HepG2 (cell line): ENCODE results near the gene HNRNPF. TPM values are rescaled to one million over a fixed set of nuclear protein-coding genes. Genes with fewer than 3 reads are reported as not detected.

ENCODE experiments used
- ARNTL ChIP-seq: sonication (generic); formaldehyde crosslinking; IDR thresholded peaks from 2 replicates; pipeline ENCODE4 v1.4.0; 2020; ENCODE audit warnings: mild to moderate bottlenecking, missing genetic modification reagents
- EEA1 ChIP-seq: sonication (generic); formaldehyde crosslinking; IDR thresholded peaks from 2 replicates; pipeline ENCODE4 v1.5.1; 2020; ENCODE audit warnings: mild to moderate bottlenecking, missing genetic modification reagents, borderline replicate concordance
- HNRNPK ChIP-seq: fragments of 200-400 bp; formaldehyde crosslinking; IDR thresholded peaks from 2 replicates; pipeline ENCODE4 v1.6.1; 2018; ENCODE audit warnings: low read length, low read depth, moderate library complexity, mild to moderate bottlenecking; ENCODE audit not compliant: poor library complexity, severe bottlenecking
- KDM4B ChIP-seq: sonication (generic); formaldehyde crosslinking; IDR thresholded peaks from 2 replicates; pipeline ENCODE4 v1.4.0; 2020; ENCODE audit warnings: missing genetic modification reagents
- NR2F1 ChIP-seq, 2 experiments: fragments of 450-650 bp in 1 of 2; formaldehyde crosslinking in 1 of 2; IDR thresholded peaks; 2 replicates each; pipeline versions ENCODE4 v1.5.0 to v1.6.1; 2016 to 2020; ENCODE audit warnings: mild to moderate bottlenecking in 1 of 2, missing compliant biosample characterization in 1 of 2, missing genetic modification reagents in 1 of 2, moderate library complexity in 1 of 2
- PITX1 ChIP-seq: sonication (generic); formaldehyde crosslinking; IDR thresholded peaks from 2 replicates; pipeline ENCODE4 v1.5.1; 2020; ENCODE audit warnings: mild to moderate bottlenecking, missing genetic modification reagents
- RFX3 ChIP-seq: IDR thresholded peaks from 2 replicates; pipeline ENCODE4 v1.6.1; 2016; ENCODE audit warnings: missing biosample characterization, missing genetic modification reagents
- ZNF367 ChIP-seq: sonication (generic); formaldehyde crosslinking; IDR thresholded peaks from 2 replicates; pipeline ENCODE4 v1.4.0; 2020; ENCODE audit warnings: missing genetic modification reagents, borderline replicate concordance
- ZNF460 ChIP-seq: sonication (generic); formaldehyde crosslinking; IDR thresholded peaks from 2 replicates; pipeline ENCODE4 v1.5.1; 2020; ENCODE audit warnings: missing genetic modification reagents, mild to moderate bottlenecking, borderline replicate concordance
- polyA plus RNA-seq, 8 experiments: library from polyadenylated mRNA; depleted of rRNA in 3 of 8; stranded (reverse) in 7 of 8; unstranded in 1 of 8; fragments of >200 nt; fragmentation: Illumina TruSeq in 4 of 8; extraction: Trizol in 4 of 8; gene quantifications; 2 replicates each; pipeline versions ENCODE4 v1.2.1 to v1.2.3, GENCODE V29; 2011 to 2016; ENCODE audit warnings: low read depth in 4 of 8, missing spikeins in 1 of 8, mixed read lengths in 1 of 8; ENCODE audit not compliant: insufficient read depth in 1 of 8
- total RNA-seq, 5 experiments: library from RNA; depleted of rRNA; stranded (reverse); fragments of >200 nt; fragmentation: Illumina TruSeq; extraction: Trizol; gene quantifications; 2 replicates each; pipeline ENCODE4 v1.2.3, GENCODE V29; 2016; ENCODE audit warnings: low read depth in 1 of 5
- TF ChIP-seq, protein P1 (sequence below): sonication (generic); formaldehyde crosslinking; IDR thresholded peaks from 2 replicates; pipeline ENCODE4 v1.4.0; 2020; ENCODE audit warnings: missing genetic modification reagents, borderline replicate concordance
- TF ChIP-seq, protein P2 (sequence below): sonication (generic); formaldehyde crosslinking; IDR thresholded peaks from 2 replicates; pipeline ENCODE4 v1.8.0; 2022; ENCODE audit warnings: mild to moderate bottlenecking, missing genetic modification reagents
- TF ChIP-seq, protein P3 (sequence below): IDR thresholded peaks from 2 replicates; pipeline ENCODE4 v1.6.1; 2016
- TF ChIP-seq, protein P4 (sequence below): sonication (generic); formaldehyde crosslinking; IDR thresholded peaks from 2 replicates; pipeline ENCODE4 v1.5.0; 2020; ENCODE audit warnings: missing genetic modification reagents
- TF ChIP-seq, protein P5 (sequence below): sonication (generic); formaldehyde crosslinking; IDR thresholded peaks from 2 replicates; pipeline ENCODE4 v1.5.1; 2020; ENCODE audit warnings: mild to moderate bottlenecking, missing genetic modification reagents, borderline replicate concordance

HNRNPF gene
- total and polyA plus RNA-seq, 2 of the 13 experiments (the other 11 are each of a cell fraction or from before 2014, with no cell fraction given) = 166 to 308 TPM

DNA sequence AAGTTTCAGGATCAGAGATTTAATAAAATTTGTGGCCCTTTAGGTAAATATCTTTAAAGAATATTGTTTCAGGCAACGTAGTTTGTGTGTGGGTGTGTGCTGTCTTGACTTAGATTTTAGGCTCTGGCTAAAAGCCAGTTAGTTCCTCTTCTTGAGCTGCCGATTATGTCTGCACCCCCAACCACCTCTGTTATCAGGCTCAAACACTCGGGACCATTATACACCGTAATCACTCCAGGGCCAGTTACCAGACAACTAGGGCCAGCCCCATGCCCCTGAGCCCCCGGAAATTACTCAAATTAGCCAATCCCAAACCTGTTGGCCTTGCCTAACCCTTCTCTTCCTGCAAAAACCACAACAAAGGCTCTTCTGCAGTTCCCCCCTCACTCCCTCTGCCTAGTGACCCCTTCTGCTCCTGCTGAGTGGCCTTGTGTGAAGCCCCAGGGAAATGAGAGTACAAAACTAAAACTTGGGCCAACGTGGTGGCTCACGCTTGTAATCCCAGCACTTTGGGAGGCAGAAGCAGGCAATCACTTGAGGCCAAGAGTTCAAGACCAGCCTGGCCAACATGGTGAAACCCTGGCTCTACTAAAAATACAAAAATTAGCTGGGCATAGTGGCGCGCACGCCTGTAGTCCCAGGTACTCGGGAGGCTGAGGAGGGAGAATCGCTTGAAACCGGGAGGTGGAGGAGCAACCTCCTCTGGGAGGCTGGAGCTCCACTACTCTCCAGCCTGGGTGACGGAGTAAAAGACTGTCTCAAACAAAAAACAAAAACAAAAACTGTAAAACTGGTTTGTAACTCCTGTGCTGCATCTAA lies 9.2 kb upstream of the HNRNPF start (continued):
- TF ChIP-seq, protein P1, sequence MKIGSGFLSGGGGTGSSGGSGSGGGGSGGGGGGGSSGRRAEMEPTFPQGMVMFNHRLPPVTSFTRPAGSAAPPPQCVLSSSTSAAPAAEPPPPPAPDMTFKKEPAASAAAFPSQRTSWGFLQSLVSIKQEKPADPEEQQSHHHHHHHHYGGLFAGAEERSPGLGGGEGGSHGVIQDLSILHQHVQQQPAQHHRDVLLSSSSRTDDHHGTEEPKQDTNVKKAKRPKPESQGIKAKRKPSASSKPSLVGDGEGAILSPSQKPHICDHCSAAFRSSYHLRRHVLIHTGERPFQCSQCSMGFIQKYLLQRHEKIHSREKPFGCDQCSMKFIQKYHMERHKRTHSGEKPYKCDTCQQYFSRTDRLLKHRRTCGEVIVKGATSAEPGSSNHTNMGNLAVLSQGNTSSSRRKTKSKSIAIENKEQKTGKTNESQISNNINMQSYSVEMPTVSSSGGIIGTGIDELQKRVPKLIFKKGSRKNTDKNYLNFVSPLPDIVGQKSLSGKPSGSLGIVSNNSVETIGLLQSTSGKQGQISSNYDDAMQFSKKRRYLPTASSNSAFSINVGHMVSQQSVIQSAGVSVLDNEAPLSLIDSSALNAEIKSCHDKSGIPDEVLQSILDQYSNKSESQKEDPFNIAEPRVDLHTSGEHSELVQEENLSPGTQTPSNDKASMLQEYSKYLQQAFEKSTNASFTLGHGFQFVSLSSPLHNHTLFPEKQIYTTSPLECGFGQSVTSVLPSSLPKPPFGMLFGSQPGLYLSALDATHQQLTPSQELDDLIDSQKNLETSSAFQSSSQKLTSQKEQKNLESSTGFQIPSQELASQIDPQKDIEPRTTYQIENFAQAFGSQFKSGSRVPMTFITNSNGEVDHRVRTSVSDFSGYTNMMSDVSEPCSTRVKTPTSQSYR (CRISPR knock-in tag) = peak; percentile 44; the same call in 1 of the 2 replicates
- 0 out of 2 replicates have a peak, but pooled peaks have one; percentile 12 for TF ChIP-seq RFX3
- TF ChIP-seq ZNF367 = no peak
- peak; percentile 30 to 85; a peak in 3 of 4 replicates for TF ChIP-seq NR2F1 (CRISPR knock-in tag; IDR thresholded peaks at IDR 0.05)
- TF ChIP-seq, protein P2, sequence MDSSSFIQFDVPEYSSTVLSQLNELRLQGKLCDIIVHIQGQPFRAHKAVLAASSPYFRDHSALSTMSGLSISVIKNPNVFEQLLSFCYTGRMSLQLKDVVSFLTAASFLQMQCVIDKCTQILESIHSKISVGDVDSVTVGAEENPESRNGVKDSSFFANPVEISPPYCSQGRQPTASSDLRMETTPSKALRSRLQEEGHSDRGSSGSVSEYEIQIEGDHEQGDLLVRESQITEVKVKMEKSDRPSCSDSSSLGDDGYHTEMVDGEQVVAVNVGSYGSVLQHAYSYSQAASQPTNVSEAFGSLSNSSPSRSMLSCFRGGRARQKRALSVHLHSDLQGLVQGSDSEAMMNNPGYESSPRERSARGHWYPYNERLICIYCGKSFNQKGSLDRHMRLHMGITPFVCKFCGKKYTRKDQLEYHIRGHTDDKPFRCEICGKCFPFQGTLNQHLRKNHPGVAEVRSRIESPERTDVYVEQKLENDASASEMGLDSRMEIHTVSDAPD (CRISPR knock-in tag) = peak; percentile 49; the same call in 1 of the 2 replicates
- no peak for TF ChIP-seq HNRNPK
- TF ChIP-seq ZNF460 (CRISPR knock-in tag) = peak; percentile 96
- TF ChIP-seq, protein P3, sequence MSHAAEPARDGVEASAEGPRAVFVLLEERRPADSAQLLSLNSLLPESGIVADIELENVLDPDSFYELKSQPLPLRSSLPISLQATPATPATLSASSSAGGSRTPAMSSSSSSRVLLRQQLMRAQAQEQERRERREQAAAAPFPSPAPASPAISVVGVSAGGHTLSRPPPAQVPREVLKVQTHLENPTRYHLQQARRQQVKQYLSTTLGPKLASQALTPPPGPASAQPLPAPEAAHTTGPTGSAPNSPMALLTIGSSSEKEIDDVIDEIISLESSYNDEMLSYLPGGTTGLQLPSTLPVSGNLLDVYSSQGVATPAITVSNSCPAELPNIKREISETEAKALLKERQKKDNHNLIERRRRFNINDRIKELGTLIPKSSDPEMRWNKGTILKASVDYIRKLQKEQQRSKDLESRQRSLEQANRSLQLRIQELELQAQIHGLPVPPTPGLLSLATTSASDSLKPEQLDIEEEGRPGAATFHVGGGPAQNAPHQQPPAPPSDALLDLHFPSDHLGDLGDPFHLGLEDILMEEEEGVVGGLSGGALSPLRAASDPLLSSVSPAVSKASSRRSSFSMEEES (CRISPR knock-in tag) = peak; percentile 52; the same call in 1 of the 2 replicates
- peak; percentile 74; the same call in 1 of the 2 replicates for TF ChIP-seq ARNTL (CRISPR knock-in tag)
- TF ChIP-seq, protein P4, sequence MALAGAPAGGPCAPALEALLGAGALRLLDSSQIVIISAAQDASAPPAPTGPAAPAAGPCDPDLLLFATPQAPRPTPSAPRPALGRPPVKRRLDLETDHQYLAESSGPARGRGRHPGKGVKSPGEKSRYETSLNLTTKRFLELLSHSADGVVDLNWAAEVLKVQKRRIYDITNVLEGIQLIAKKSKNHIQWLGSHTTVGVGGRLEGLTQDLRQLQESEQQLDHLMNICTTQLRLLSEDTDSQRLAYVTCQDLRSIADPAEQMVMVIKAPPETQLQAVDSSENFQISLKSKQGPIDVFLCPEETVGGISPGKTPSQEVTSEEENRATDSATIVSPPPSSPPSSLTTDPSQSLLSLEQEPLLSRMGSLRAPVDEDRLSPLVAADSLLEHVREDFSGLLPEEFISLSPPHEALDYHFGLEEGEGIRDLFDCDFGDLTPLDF (CRISPR knock-in tag) = no peak
- TF ChIP-seq, protein P5, sequence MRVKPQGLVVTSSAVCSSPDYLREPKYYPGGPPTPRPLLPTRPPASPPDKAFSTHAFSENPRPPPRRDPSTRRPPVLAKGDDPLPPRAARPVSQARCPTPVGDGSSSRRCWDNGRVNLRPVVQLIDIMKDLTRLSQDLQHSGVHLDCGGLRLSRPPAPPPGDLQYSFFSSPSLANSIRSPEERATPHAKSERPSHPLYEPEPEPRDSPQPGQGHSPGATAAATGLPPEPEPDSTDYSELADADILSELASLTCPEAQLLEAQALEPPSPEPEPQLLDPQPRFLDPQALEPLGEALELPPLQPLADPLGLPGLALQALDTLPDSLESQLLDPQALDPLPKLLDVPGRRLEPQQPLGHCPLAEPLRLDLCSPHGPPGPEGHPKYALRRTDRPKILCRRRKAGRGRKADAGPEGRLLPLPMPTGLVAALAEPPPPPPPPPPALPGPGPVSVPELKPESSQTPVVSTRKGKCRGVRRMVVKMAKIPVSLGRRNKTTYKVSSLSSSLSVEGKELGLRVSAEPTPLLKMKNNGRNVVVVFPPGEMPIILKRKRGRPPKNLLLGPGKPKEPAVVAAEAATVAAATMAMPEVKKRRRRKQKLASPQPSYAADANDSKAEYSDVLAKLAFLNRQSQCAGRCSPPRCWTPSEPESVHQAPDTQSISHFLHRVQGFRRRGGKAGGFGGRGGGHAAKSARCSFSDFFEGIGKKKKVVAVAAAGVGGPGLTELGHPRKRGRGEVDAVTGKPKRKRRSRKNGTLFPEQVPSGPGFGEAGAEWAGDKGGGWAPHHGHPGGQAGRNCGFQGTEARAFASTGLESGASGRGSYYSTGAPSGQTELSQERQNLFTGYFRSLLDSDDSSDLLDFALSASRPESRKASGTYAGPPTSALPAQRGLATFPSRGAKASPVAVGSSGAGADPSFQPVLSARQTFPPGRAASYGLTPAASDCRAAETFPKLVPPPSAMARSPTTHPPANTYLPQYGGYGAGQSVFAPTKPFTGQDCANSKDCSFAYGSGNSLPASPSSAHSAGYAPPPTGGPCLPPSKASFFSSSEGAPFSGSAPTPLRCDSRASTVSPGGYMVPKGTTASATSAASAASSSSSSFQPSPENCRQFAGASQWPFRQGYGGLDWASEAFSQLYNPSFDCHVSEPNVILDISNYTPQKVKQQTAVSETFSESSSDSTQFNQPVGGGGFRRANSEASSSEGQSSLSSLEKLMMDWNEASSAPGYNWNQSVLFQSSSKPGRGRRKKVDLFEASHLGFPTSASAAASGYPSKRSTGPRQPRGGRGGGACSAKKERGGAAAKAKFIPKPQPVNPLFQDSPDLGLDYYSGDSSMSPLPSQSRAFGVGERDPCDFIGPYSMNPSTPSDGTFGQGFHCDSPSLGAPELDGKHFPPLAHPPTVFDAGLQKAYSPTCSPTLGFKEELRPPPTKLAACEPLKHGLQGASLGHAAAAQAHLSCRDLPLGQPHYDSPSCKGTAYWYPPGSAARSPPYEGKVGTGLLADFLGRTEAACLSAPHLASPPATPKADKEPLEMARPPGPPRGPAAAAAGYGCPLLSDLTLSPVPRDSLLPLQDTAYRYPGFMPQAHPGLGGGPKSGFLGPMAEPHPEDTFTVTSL = peak; percentile 48; the same call in 1 of the 2 replicates
- peak; percentile 56; the same call in 1 of the 2 replicates for TF ChIP-seq PITX1 (CRISPR knock-in tag)
- peak; percentile 64 for TF ChIP-seq KDM4B (CRISPR knock-in tag)
- no peak for TF ChIP-seq EEA1 (CRISPR knock-in tag)
